ENCODE measurements around the gene TEX19. TPM values are rescaled to one million over a fixed set of nuclear protein-coding genes. Genes with fewer than 3 reads are reported as not detected.
A peak's percentile ranks its signal among the peaks of the same experiment; 100 is the strongest.

TEX19 gene
- total RNA-seq, 1 donor: under 0.01 TPM

- H3K27ac ChIP-seq (ENCODE audit: low read depth, low read length): no peak overlapping the region
- no peak overlapping the region for H3K4me3 ChIP-seq (ENCODE audit: insufficient read depth, low read length)
- no peaks in the 10 kb centered on the region for H3K79me2 ChIP-seq (ENCODE audit: insufficient read depth, low read length)
- H3K36me3 ChIP-seq (ENCODE audit: insufficient read depth, low read length): no peaks in the 10 kb centered on the region
- H4K20me1 ChIP-seq (ENCODE audit: insufficient read depth, low read length): no peaks in the 10 kb centered on the region
- DNase-seq (ENCODE audit: insufficient read length, low spot score, missing footprints): peak; percentile 52
- no peak overlapping the region for H3K4me2 ChIP-seq (ENCODE audit: insufficient read depth, low read length)
- TF ChIP-seq CTCF (IDR thresholded peaks at IDR 0.05; ENCODE audit: extremely low read depth, low read depth, low read length): no peak
- no peak overlapping the region for H2AFZ ChIP-seq (ENCODE audit: low read length)
- H3K27me3 ChIP-seq (ENCODE audit: insufficient read depth, low read length): peaks cover 33% of the 10 kb centered on the region
- H3K9me3 ChIP-seq (ENCODE audit: low read depth, low read length): no peaks in the 10 kb centered on the region
- H3K4me1 ChIP-seq (ENCODE audit: insufficient read depth, low read length): no peaks in the 10 kb centered on the region
Measured at GRCh38 chr17:82351254-82351712, 7.8 kb upstream of the TEX19 start.

GRCh38 chr17:82351713-82352488 is 7.1 kb upstream of the TEX19 start:
- H3K4me3 ChIP-seq (ENCODE audit: insufficient read depth, low read length): no peak overlapping the region
- TF ChIP-seq CTCF (IDR thresholded peaks at IDR 0.05; ENCODE audit: extremely low read depth, low read depth, low read length): peak; percentile 92
- H3K4me2 ChIP-seq (ENCODE audit: insufficient read depth, low read length): no peak overlapping the region
- no peak overlapping the region for H2AFZ ChIP-seq (ENCODE audit: low read length)
- H4K20me1 ChIP-seq (ENCODE audit: insufficient read depth, low read length): no peaks in the 10 kb centered on the region
- H3K4me1 ChIP-seq (ENCODE audit: insufficient read depth, low read length): no peaks in the 10 kb centered on the region
- H3K27me3 ChIP-seq (ENCODE audit: insufficient read depth, low read length): peaks cover 35% of the 10 kb centered on the region
- no peaks in the 10 kb centered on the region for H3K36me3 ChIP-seq (ENCODE audit: insufficient read depth, low read length)
- no peak overlapping the region for H3K27ac ChIP-seq (ENCODE audit: low read depth, low read length)
- no peaks in the 10 kb centered on the region for H3K9me3 ChIP-seq (ENCODE audit: low read depth, low read length)
- DNase-seq (ENCODE audit: insufficient read length, low spot score, missing footprints): peak; percentile 99
- H3K79me2 ChIP-seq (ENCODE audit: insufficient read depth, low read length): no peaks in the 10 kb centered on the region

GRCh38 chr17:82353484-82353883 is 5.6 kb upstream of the TEX19 start:
- H3K36me3 ChIP-seq (ENCODE audit: insufficient read depth, low read length): no peaks in the 10 kb centered on the region
- DNase-seq (ENCODE audit: insufficient read length, low spot score, missing footprints): peak; percentile 3
- H3K4me3 ChIP-seq (ENCODE audit: insufficient read depth, low read length): no peak overlapping the region
- no peak for TF ChIP-seq CTCF (IDR thresholded peaks at IDR 0.05; ENCODE audit: extremely low read depth, low read depth, low read length)
- H2AFZ ChIP-seq (ENCODE audit: low read length): no peak overlapping the region
- H3K27me3 ChIP-seq (ENCODE audit: insufficient read depth, low read length): peaks cover 32% of the 10 kb centered on the region
- no peaks in the 10 kb centered on the region for H4K20me1 ChIP-seq (ENCODE audit: insufficient read depth, low read length)
- H3K27ac ChIP-seq (ENCODE audit: low read depth, low read length): no peak overlapping the region
- H3K9me3 ChIP-seq (ENCODE audit: low read depth, low read length): no peaks in the 10 kb centered on the region
- no peaks in the 10 kb centered on the region for H3K79me2 ChIP-seq (ENCODE audit: insufficient read depth, low read length)
- H3K4me2 ChIP-seq (ENCODE audit: insufficient read depth, low read length): no peak overlapping the region
- no peaks in the 10 kb centered on the region for H3K4me1 ChIP-seq (ENCODE audit: insufficient read depth, low read length)

GRCh38 chr17:82354804-82355308 is 4.2 kb upstream of the TEX19 start:
- Histone ChIP-seq H3K79me2 (ENCODE audit: insufficient read depth, low read length) (no peaks in the 10 kb centered on the region), H4K20me1 (ENCODE audit: insufficient read depth, low read length) (no peaks in the 10 kb centered on the region), H3K27me3 (ENCODE audit: insufficient read depth, low read length) (peaks cover 24% of the 10 kb centered on the region), H3K4me3 (ENCODE audit: insufficient read depth, low read length) (no peak overlapping the region), H3K9me3 (ENCODE audit: low read depth, low read length) (no peaks in the 10 kb centered on the region), H2AFZ (ENCODE audit: low read length) (no peak overlapping the region), H3K36me3 (ENCODE audit: insufficient read depth, low read length) (no peaks in the 10 kb centered on the region), H3K4me2 (ENCODE audit: insufficient read depth, low read length) (no peak overlapping the region), H3K27ac (ENCODE audit: low read depth, low read length) (no peak overlapping the region), H3K4me1 (ENCODE audit: insufficient read depth, low read length) (no peaks in the 10 kb centered on the region)
- no peak for TF ChIP-seq CTCF (IDR thresholded peaks at IDR 0.05; ENCODE audit: extremely low read depth, low read depth, low read length)
- peak; percentile 22 for DNase-seq (ENCODE audit: insufficient read length, low spot score, missing footprints)

Data from osteoblast (primary cell).